ENCODE results near the gene RNASEH2B. TPM values are rescaled to one million over a fixed set of nuclear protein-coding genes. Genes with fewer than 3 reads are reported as not detected.

Gene RNASEH2B
- total and polyA plus RNA-seq, 9 of the 15 experiments (the other 6 are each of a cell fraction or from before 2014, with no cell fraction given) = 26.3 to 109 (median 62.5) TPM

DNA sequence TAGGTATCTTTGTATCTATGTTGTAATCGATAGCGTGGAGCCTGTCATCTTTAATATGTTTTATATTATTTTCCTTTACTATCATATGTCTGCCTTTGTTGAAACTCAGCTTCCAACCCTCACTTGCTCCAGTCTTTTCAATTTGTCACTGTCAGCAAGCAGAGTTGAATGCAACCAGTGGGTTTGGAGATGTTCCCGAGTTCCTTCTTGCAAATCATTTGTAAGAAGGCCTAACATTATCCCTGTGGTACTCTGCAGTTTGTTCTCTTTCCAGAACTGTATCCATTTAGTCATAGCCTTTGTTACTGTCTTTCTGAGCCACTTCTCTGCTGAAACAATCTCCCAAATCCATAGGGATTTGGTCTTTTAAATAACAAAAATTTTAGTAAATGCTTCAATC lies 41.8 kb downstream of the RNASEH2B start:
- CTCF ChIA-PET (ENCODE audit: low intra/inter-chr PET ratio) = no interaction called here
- TF ChIP-seq, protein P1, sequence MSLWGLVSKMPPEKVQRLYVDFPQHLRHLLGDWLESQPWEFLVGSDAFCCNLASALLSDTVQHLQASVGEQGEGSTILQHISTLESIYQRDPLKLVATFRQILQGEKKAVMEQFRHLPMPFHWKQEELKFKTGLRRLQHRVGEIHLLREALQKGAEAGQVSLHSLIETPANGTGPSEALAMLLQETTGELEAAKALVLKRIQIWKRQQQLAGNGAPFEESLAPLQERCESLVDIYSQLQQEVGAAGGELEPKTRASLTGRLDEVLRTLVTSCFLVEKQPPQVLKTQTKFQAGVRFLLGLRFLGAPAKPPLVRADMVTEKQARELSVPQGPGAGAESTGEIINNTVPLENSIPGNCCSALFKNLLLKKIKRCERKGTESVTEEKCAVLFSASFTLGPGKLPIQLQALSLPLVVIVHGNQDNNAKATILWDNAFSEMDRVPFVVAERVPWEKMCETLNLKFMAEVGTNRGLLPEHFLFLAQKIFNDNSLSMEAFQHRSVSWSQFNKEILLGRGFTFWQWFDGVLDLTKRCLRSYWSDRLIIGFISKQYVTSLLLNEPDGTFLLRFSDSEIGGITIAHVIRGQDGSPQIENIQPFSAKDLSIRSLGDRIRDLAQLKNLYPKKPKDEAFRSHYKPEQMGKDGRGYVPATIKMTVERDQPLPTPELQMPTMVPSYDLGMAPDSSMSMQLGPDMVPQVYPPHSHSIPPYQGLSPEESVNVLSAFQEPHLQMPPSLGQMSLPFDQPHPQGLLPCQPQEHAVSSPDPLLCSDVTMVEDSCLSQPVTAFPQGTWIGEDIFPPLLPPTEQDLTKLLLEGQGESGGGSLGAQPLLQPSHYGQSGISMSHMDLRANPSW (CRISPR knock-in tag; IDR thresholded peaks at IDR 0.05) = no peak
- TF ChIP-seq ZFPM2 (CRISPR knock-in tag; IDR thresholded peaks at IDR 0.05) = no peak
- no peak for TF ChIP-seq ZKSCAN3 (CRISPR knock-in tag; IDR thresholded peaks at IDR 0.05)
- H3K9me3 ChIP-seq (replicated peaks; ENCODE audit: control insufficient read depth, insufficient read depth, low read depth, low read length) = no peaks in the 10 kb centered on the region

DNA sequence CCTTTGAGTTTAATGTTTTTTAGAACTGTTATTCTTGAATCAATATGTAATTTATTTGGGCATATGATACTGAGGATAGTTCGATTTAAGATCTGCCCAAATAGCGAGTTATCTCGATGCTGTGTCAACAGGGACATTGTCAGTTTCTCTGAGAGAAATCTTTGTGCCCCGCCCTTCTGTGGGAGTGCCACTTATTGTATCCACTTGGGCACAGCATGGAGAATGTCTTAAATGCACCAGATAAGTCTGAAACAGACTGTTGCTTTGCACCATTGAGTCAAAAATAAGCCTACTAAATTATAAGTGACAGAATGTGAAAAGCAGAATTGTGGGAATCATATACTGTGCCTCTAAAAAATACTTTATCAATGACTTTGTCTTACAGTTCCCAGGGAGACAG lies 45.6 kb downstream of the RNASEH2B start:
- H3K9ac ChIP-seq (ENCODE audit: insufficient read depth in 1 of 2, low read depth in 2 of 2, low read length in 2 of 2) = no peak overlapping the region
- in situ Hi-C loops (cut with MboI) = no loop called here
- 58% methylated on average over 4 of the region's 4 CpGs for WGBS (ENCODE audit: insufficient coverage, low coverage, missing lambda C conversion rate)
- no peaks in the 10 kb centered on the region for H3K4me1 ChIP-seq (replicated peaks in 1 of 2; ENCODE audit: control insufficient read depth in 2 of 2, insufficient read depth in 2 of 2, low read length in 2 of 2)
- no peak overlapping the region for H3K27ac ChIP-seq (ENCODE audit: extremely low read depth, low read depth, low read length)
- no peaks in the 10 kb centered on the region for H3K9me3 ChIP-seq (replicated peaks; ENCODE audit: control insufficient read depth, insufficient read depth, low read depth, low read length)
- no peaks in the 10 kb centered on the region for H4K20me1 ChIP-seq (replicated peaks; ENCODE audit: control insufficient read depth, insufficient read depth, low read length)
- no peak for FAIRE-seq
- CTCF ChIA-PET (ENCODE audit: low intra/inter-chr PET ratio) = no interaction called here
- intact Hi-C loops (cut with micrococcal nuclease) = no loop called here
- no peak overlapping the region for H3K4me2 ChIP-seq (ENCODE audit: insufficient read depth, low read length)
- no peaks in the 10 kb centered on the region for H3K27me3 ChIP-seq (ENCODE audit: control insufficient read depth in 2 of 2, insufficient read depth in 2 of 2, low read length in 2 of 2)
- H2AFZ ChIP-seq (ENCODE audit: low read depth, low read length) = no peak overlapping the region
- H3K9me1 ChIP-seq (ENCODE audit: control insufficient read depth, insufficient read depth, low read length) = no peaks in the 10 kb centered on the region
- no peak overlapping the region for H3K4me3 ChIP-seq
- H3K79me2 ChIP-seq (ENCODE audit: control insufficient read depth, insufficient read depth, low read length) = no peaks in the 10 kb centered on the region
- POLR2A ChIA-PET = no interaction called here
- peaks cover 14% of the 10 kb centered on the region; the same call in 2 of the 3 replicates for H3K36me3 ChIP-seq (ENCODE audit: control insufficient read depth, insufficient read depth, low read length)
- DNase-seq (ENCODE audit: extremely low read depth in 1 of 4, low spot score in 3 of 4) = no peak
- BruUV-seq (replicated peaks) = no TSS peak
- ATAC-seq = no peak
- TF ChIP-seq RREB1 (CRISPR knock-in tag; IDR thresholded peaks at IDR 0.05) = no peak
- TF ChIP-seq, protein P2, sequence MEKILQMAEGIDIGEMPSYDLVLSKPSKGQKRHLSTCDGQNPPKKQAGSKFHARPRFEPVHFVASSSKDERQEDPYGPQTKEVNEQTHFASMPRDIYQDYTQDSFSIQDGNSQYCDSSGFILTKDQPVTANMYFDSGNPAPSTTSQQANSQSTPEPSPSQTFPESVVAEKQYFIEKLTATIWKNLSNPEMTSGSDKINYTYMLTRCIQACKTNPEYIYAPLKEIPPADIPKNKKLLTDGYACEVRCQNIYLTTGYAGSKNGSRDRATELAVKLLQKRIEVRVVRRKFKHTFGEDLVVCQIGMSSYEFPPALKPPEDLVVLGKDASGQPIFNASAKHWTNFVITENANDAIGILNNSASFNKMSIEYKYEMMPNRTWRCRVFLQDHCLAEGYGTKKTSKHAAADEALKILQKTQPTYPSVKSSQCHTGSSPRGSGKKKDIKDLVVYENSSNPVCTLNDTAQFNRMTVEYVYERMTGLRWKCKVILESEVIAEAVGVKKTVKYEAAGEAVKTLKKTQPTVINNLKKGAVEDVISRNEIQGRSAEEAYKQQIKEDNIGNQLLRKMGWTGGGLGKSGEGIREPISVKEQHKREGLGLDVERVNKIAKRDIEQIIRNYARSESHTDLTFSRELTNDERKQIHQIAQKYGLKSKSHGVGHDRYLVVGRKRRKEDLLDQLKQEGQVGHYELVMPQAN (IDR thresholded peaks at IDR 0.05; ENCODE audit: borderline replicate concordance) = no peak

More for the DNA sequence above, 41.8 kb downstream of the RNASEH2B start:
- Histone ChIP-seq H3K9ac (ENCODE audit: insufficient read depth in 1 of 2, low read depth in 2 of 2, low read length in 2 of 2) (no peak overlapping the region), H3K4me3 (no peak overlapping the region), H3K4me2 (ENCODE audit: insufficient read depth, low read length) (no peak overlapping the region), H3K27ac (ENCODE audit: extremely low read depth, low read depth, low read length) (no peak overlapping the region), H3K27me3 (ENCODE audit: control insufficient read depth in 2 of 2, insufficient read depth in 2 of 2, low read length in 2 of 2) (no peaks in the 10 kb centered on the region), H2AFZ (ENCODE audit: low read depth, low read length) (no peak overlapping the region), H4K20me1 (replicated peaks; ENCODE audit: control insufficient read depth, insufficient read depth, low read length) (no peaks in the 10 kb centered on the region), H3K9me1 (ENCODE audit: control insufficient read depth, insufficient read depth, low read length) (no peaks in the 10 kb centered on the region), H3K79me2 (ENCODE audit: control insufficient read depth, insufficient read depth, low read length) (no peaks in the 10 kb centered on the region), H3K36me3 (ENCODE audit: control insufficient read depth, insufficient read depth, low read length) (peaks cover 31% of the 10 kb centered on the region), H3K4me1 (replicated peaks in 1 of 2; ENCODE audit: control insufficient read depth in 2 of 2, insufficient read depth in 2 of 2, low read length in 2 of 2) (no peaks in the 10 kb centered on the region)
- BruUV-seq (replicated peaks) = no TSS peak
- FAIRE-seq = no peak
- in situ Hi-C loops (cut with MboI) (no loop called here), intact Hi-C loops (cut with micrococcal nuclease) (no loop called here)
- no peak for ATAC-seq
- POLR2A ChIA-PET = no interaction called here
- 85% methylated on average over 3 of the region's 3 CpGs for WGBS (ENCODE audit: insufficient coverage, low coverage, missing lambda C conversion rate)
- DNase-seq (ENCODE audit: extremely low read depth in 1 of 4, low spot score in 3 of 4) = no peak

Data from K562 (cell line).